GM18505 (cell line): Measurements from ENCODE around the gene CKAP2L.

Source experiments
- ATAC-seq: cut with Tn5 transposase; IDR thresholded peaks from one replicate; pipeline ENCODE4 v1.9.1; 2021; ENCODE audit not compliant: unreplicated experiment
- POLR2A ChIP-seq: IDR thresholded peaks from 4 replicates; pipeline ENCODE4 v1.6.1; 2011; ENCODE audit warnings: borderline replicate concordance; ENCODE audit not compliant: insufficient read depth, insufficient read length; ENCODE audit errors: extremely low read depth

CKAP2L gene

GRCh38 chr2:112688086-112688880, 76.1 kb downstream of the CKAP2L start:
- TF ChIP-seq POLR2A: no peak
- ATAC-seq: no peak

GRCh38 chr2:112687522-112687921, 76.9 kb downstream of the CKAP2L start:
- ATAC-seq: no peak

More at GRCh38 chr2:112687522-112687921, 76.9 kb downstream of the CKAP2L start:
- no peak for TF ChIP-seq POLR2A
